DND-41 (cell line): ENCODE results near the gene ZNF512B.

Experiments
- CTCF ChIP-seq: IDR thresholded peaks from 2 replicates; pipeline ENCODE4 v1.5.1; 2012; ENCODE audit warnings: borderline replicate concordance, low read length, moderate library complexity, mild to moderate bottlenecking; ENCODE audit not compliant: poor library complexity, severe bottlenecking; ENCODE audit errors: extremely low read depth
- EZH2 ChIP-seq: IDR thresholded peaks from 3 replicates; pipeline ENCODE4 v1.6.1; 2012; ENCODE audit warnings: borderline replicate concordance, low read depth, mild to moderate bottlenecking, moderate library complexity, low read length, inconsistent platforms; ENCODE audit not compliant: severe bottlenecking

- no peak for TF ChIP-seq CTCF
- no peak for TF ChIP-seq EZH2
These were observed 41.0 kb upstream of the ZNF512B start for GRCh38 chr20:64010711-64011237.
